Stimulated activated CD4-positive, alpha-beta T cell treated with anti-CD3 and anti-CD28 coated beads, Interleukin-1b, Interleukin-23, amount 100 ng/mL, for 48 hours (primary cell): Measurements from ENCODE around the gene BBC3.
"Not testable (repeated sequence)": the region's sequence is repeated elsewhere in the genome, so short reads cannot be mapped to it uniquely, and the experiment has no call there.

Source experiments
- DNase-seq: peaks from one replicate; pipeline ENCODE4 v3.0.0-alpha.2; 2020

Gene BBC3

DNA sequence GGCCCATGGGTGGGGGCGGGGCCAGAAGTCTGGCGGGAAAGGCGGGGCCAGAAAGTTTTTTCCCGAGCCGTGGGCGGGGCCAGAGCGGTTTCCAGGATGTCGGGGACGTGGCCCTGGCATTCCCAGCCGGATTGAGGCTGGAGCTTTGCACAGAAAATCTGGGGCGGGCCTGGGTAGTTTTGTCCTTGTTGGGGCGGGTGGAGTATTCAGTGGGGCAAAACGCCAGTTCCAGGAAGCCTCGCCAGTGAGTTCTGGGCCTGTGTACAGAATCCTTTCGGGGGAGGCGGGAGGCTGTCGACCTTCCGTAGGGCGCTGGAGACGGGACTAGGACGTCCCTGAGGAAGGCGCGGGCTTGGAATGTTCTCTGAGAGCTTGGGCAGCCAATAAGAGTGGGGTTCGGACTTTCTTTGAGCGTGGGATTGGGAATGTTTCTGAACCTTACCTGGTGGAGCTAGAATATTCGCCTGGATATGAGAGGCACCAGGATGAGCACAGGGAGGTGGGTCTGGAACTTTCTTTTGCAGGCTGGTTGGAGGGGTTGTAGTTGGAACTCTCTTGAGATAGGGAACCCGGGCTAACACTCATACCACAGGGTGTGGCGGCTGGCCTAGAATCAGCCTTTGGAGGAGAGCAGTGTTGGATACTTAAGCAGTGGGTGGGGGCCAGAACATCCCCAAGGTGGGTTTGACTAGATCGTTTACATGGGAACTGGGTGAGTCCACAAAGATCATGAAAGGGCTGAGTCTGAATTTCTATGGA, 26.6 kb upstream of the BBC3 start:
- DNase-seq: no peak

GRCh38 chr19:47256693-47257410, 25.9 kb upstream of the BBC3 start:
- peak; percentile 100 for DNase-seq

DNA sequence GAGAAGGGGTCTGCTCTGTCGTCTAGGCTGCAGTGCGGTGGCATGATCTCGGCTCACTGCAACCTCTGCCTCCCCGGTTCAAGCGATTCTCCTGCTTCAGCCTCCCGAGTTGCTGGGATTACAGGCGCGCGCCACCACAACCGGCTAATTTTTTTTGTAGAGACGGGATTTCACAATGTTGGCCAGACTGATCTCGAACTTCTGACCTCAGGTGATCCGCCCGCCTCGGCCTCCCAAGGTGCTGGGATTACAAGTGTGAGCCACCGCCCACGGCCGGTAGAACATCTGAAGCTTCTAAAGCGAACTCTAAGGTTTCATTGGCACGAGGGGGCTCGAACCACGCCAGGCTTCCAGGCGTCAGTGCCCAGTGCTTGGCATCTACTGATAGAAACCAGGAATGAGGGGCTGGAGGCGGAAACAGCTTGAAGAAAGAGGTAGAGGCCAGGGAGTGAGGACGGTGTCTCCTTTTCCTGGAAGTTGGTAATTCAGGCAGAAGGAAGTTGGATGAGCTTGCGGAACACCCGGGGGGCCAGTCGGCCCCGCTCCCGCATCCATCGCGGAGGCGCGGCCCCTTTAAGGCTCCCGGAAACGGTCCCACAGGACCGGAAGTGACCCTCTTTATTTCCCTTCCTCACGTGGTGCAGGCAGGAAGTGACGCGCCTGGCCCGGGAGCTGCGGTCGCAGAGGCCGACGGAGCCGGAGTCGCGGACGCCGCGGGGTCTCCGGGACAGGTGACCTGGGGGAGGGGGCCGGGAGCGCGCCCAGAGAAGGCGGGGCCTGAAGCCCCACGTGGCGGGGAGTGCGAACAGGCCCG, 25.1 kb upstream of the BBC3 start, which contains the start of gene CCDC9:
Gene CCDC9, plus strand, starts transcription at position 647 of the 814 bp plus-strand sequence. CDS start 1,876 bp downstream, outside the sequence.
- DNase-seq: peak; percentile 98

- DNase-seq: no peak
Measured at GRCh38 chr19:47253970-47254369, 23.0 kb upstream of the BBC3 start.

- DNase-seq: no peak
Measured at GRCh38 chr19:47253467-47253881, 22.5 kb upstream of the BBC3 start.

DNA sequence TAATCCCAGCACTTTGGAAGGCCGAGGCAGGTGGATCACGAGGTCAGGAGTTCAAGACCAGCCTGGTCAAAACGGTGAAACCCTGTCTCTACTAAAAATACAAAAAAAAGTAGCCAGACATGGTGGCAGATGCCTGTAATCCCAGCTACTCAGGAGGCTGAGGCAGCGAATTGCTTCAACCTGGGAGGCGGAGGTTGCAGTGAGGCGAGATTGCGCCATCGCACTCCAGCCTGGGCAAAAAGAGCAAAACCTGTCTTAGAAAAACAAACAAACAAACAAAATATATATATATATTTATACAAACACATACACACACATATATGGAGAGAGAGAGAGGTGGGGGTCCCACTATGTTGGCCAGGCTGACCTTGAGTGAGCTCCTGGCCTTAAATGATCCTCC, 22.0 kb upstream of the BBC3 start:
- DNase-seq: not testable (repeated sequence)

GRCh38 chr19:47247308-47247990, 16.4 kb upstream of the BBC3 start:
- peak; percentile 80 for DNase-seq

DNA sequence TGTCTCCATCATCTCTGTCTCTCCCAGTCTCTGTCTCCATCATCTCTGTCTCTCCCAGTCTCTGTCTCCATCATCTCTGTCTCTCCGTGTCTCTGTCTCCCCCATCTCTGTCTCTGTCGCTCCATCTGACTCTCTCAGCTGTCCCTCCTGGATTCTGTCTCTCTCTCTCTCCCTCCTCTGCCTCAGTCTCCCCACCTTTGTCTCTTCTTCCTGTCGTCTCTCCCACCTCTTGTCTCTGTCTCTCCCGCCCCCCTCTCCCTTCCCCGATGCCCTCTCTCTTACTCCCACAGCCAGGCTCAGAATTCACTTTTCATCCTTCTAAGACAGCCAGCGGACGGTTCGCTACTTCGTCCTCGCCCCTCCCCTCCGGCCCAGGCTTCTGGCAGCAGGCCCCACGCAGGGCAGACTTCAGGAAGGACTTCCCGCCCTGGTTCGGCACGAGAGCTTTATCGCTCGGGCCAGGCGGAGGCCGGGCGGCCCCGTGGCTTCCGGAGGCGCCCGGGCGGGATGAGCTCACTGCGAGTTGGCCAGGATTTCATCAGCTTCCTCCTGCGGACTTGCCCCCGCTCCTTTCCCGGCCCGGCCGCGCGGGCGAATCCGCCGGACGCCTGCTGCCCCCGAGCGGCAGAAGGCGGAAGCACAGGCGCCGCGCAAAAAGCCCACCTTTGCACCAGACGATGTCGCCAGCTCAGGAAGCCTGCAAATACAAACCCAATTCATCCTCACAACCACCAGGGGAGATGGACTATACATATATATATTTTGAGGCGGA, 13.0 kb upstream of the BBC3 start:
- DNase-seq: peak; percentile 94

- DNase-seq: no peak
Measured at GRCh38 chr19:47243364-47243775, 12.4 kb upstream of the BBC3 start.

GRCh38 chr19:47241919-47242577, 11.0 kb upstream of the BBC3 start:
- no peak for DNase-seq

DNA sequence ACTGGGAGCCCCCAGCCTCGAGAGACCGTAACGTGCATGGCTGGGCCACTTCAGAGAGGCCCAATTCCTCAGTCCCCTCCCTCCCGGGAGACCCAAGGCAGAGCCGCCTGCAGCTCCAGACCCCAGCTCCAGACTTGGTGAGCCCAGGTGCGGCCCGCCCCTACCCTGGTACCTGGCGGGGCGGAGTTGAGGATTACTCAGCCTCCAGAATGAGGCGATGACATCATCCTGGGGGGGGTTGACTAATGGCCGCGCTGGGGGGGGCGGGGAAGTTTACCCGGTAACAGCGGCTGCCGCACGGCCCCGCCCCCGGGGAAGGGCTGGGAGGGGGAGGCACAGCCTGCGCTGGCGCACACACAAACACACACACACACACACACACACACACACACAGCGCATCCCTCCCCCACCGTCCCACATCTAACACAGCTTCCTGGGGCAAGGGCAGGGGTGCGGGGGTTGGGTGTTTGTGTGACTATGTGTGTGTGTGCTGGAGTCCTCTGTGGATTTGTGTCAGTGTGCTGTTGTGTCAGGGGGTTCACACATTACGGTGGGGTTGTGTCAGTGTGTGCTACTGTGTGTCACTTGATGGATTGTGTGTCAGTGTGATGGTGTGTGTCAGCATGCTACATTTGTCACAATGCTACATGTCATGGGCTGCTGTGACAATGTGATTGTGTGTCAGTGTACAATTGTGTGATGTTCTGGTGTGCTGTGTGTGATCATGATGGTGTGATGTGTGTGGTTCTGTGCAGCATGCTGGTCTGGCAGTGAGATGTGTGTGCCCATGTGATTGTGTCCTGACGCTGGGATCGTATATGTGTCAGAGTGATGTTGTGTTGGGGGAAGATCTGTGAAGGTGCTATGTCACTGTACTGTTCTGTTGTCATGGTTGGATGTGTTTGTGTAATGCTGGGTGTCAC, 10.3 kb upstream of the BBC3 start:
- DNase-seq: peak; percentile 83

GRCh38 chr19:47240556-47240955, 9.6 kb upstream of the BBC3 start:
- DNase-seq: no peak

GRCh38 chr19:47239610-47240296, 8.8 kb upstream of the BBC3 start:
- peak; percentile 42 for DNase-seq

DNA sequence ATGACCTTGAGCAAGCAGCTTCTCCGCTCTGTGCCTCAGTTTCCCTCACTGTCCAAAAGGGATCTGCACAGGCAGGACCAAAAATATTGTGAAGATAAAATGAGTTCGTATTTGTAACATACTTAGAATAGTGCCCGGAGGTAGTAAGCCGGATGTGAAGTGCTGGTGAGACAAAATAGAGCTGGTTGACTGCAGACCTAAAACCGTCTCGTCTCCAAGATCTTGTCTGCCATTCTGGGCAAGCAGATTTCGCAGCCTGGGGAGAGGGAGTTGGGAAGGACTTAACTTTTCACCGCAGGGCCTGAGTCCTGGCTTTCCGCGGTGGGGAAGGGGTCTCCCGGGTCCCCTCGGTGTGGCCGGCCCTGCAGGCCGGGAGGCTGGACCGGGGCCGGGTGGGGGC, 8.2 kb upstream of the BBC3 start:
- no peak for DNase-seq

GRCh38 chr19:47236072-47236675, 5.2 kb upstream of the BBC3 start:
- no peak for DNase-seq

GRCh38 chr19:47232422-47233211, 1.6 kb upstream of the BBC3 start:
- peak; percentile 42 for DNase-seq

DNA sequence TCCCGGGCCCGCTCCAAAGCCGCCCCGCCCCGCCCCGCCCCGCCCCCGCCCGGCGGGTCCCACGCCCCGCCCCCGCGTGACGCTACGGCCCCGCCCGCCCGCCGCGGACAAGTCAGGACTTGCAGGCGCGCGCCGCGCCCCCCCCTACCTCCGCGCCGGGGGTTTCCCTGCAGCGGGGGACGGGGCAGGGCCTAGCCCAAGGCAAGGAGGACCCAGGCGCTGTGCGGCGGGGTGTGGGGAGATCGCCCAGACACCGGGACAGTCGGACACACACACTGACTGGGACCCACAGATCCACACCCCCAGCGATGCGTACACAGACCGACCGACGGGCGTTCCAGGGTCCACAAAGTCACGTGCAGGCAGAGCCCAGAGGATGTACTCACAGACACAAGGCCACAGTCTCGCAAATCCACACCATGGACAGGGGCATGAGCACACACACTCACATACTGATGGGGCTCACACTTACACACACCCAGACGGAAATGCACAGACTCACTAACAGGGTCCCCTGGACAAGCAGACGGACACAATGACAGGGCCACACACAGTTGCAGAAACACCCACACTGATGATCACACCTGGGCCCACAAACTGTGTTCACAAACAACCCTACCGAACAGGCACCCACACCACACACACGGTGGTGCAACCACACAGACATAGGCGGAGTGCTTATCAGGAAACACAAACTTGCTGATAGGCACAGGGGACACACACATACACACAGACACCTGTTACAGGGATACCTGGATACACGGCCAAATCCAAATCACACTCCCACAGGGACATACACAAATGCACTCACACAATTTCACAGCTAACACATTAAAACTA, 436 bp upstream of the BBC3 start:
- peak; percentile 84 for DNase-seq
